K562 (cell line): ENCODE data around the gene UPF2. TPM values are rescaled to one million over a fixed set of nuclear protein-coding genes. Genes with fewer than 3 reads are reported as not detected.

Source experiments
- CBX1 ChIP-seq: sonication (generic); IDR thresholded peaks from 2 replicates; pipeline ENCODE4 v1.6.1; 2016; ENCODE audit warnings: antibody characterized with exemption, low read depth, mild to moderate bottlenecking
- FOS ChIP-seq: IDR thresholded peaks from 3 replicates; pipeline ENCODE4 v1.6.1; 2011; ENCODE audit not compliant: insufficient read length; ENCODE audit errors: extremely low read depth
- HEY1 ChIP-seq: fragments of 250-450 bp; sonication (Bioruptor Pico); IDR thresholded peaks from 2 replicates; pipeline ENCODE4 v1.5.0; 2020; ENCODE audit warnings: mild to moderate bottlenecking, moderate library complexity, borderline replicate concordance
- MECOM ChIP-seq: fragments of 250-450 bp; sonication (Bioruptor Pico); IDR thresholded peaks from 2 replicates; pipeline ENCODE4 v1.8.0; 2022; ENCODE audit warnings: inconsistent platforms
- MEIS2 ChIP-seq: fragments of 450-650 bp; IDR thresholded peaks from 2 replicates; pipeline ENCODE4 v1.6.1; 2014; ENCODE audit warnings: mild to moderate bottlenecking; ENCODE audit not compliant: partially characterized antibody
- NR2C2 ChIP-seq, 2 experiments: fragments of 200-800 bp in 1 of 2; sonication (Bioruptor generic) in 1 of 2; sonication (generic) in 1 of 2; formaldehyde crosslinking in 1 of 2; IDR thresholded peaks; 2 replicates each; pipeline versions ENCODE4 v1.6.1 to v1.8.0; 2016 to 2022; ENCODE audit warnings: mild to moderate bottlenecking in 1 of 2, missing compliant biosample characterization in 1 of 2, missing genetic modification characterization in 1 of 2, missing genetic modification reagents in 1 of 2
- SRF ChIP-seq, 2 experiments: fragments of 250-450, 450-650 bp in 1 of 2; sonication (Bioruptor Pico) in 1 of 2; sonication (generic) in 1 of 2; formaldehyde crosslinking; IDR thresholded peaks; 2 replicates each; pipeline versions ENCODE4 v1.5.0 to v1.5.1; 2020 to 2022; ENCODE audit warnings: mild to moderate bottlenecking in 1 of 2, missing genetic modification reagents in 1 of 2
- ZNF212 ChIP-seq: fragments of 450-650 bp; formaldehyde crosslinking; IDR thresholded peaks from 2 replicates; pipeline ENCODE4 v1.4.0; 2020; ENCODE audit warnings: mild to moderate bottlenecking
- ZNF311 ChIP-seq: fragments of 250-450 bp; sonication (Bioruptor Pico); IDR thresholded peaks from 2 replicates; pipeline ENCODE4 v1.4.0; 2020; ENCODE audit warnings: mild to moderate bottlenecking, moderate library complexity
- polyA plus RNA-seq, 8 experiments: library from polyadenylated mRNA; depleted of rRNA in 4 of 8; stranded (reverse) in 5 of 8; unstranded in 3 of 8; fragments of >200 nt; fragmentation: Nextera tagmentation in 2 of 8; fragmentation: Illumina TruSeq in 1 of 8; extraction: Ambion mirVana in 2 of 8; extraction: Trizol in 1 of 8; gene quantifications; 2 replicates each; pipeline versions ENCODE4 v1.2.1 to v1.2.3, GENCODE V29; 2011 to 2014; ENCODE audit warnings: inconsistent platforms in 1 of 8, missing spikeins in 1 of 8
- total RNA-seq, 7 experiments: library from RNA; depleted of rRNA in 6 of 7; stranded (reverse); fragments of >200 nt in 6 of 7; fragmentation: Illumina TruSeq in 2 of 7; extraction: Trizol in 2 of 7; gene quantifications; 2 replicates each; pipeline versions ENCODE4 v1.2.1 to v1.2.3, GENCODE V29; 2011 to 2021; ENCODE audit warnings: low replicate concordance in 1 of 7
- TF ChIP-seq, protein P1 (sequence below), 2 experiments: IDR thresholded peaks; 2 replicates each; pipeline ENCODE4 v1.6.1; 2011; ENCODE audit warnings: borderline replicate concordance in 1 of 2, control low read depth in 1 of 2, low read depth in 1 of 2, low read length in 1 of 2, mild to moderate bottlenecking in 1 of 2, mixed read lengths in 1 of 2, moderate library complexity in 1 of 2; ENCODE audit not compliant: insufficient read depth in 1 of 2, insufficient read length in 1 of 2, poor library complexity in 1 of 2, severe bottlenecking in 1 of 2; ENCODE audit errors: extremely low read depth in 1 of 2
- TF ChIP-seq, protein P2 (sequence below), 2 experiments: fragments of 450-650 bp in 1 of 2; sonication (generic) in 1 of 2; formaldehyde crosslinking in 1 of 2; IDR thresholded peaks; 2 replicates each; pipeline versions ENCODE4 v1.7.1 to v1.9.0; 2016 to 2022; ENCODE audit warnings: inconsistent platforms in 1 of 2, mild to moderate bottlenecking in 1 of 2, missing genetic modification reagents in 1 of 2
- TF ChIP-seq, protein P3 (sequence below): fragments of 450-650 bp; IDR thresholded peaks from 2 replicates; pipeline ENCODE4 v1.6.1; 2016

Gene UPF2
- total and polyA plus RNA-seq, 9 of the 15 experiments (the other 6 are each of a cell fraction or from before 2014, with no cell fraction given) = 13.9 to 37.7 (median 23.7) TPM

DNA sequence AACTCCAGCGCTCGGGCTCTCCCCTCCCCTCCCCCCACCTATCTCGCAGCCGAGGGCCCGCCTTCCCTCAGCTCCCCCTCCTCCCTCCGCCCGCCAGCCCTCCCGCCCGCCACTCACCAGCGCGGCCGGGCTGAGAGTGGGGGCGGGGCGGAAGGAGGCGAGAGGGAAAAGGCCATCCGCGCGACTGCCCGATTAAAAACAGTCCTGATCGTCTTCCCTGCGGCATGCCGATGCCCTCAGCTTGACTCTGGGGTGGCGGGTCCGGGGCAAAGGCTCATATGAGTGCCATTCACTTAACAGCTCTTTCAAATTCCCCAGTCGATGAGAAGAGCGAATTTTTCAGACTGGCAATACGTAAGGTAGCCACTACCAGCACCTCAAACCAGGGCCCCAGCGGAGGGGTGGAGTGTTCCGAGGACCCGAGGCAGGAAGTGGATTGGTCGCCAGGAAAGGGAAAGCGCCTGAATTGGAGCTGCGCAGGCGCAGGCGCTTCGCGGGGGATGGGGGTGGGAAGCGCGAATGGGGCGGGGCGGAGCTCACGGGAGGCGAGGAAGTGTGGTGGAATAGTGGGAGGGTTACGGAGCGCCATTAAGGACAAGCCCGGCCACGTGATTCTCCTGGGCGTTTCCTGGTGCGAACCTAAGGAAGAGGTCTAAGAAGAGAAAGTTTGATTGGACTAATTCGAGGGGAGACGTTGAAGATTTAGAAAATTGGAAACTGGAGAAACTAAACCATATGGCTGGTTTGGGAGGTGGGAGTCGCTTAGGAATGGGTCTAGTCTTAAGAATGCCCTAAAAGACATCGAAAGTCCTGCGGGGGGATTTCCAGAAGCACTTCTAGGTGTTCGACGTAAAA is at the start of gene UPF2 (continued):
- TF ChIP-seq, protein P1, sequence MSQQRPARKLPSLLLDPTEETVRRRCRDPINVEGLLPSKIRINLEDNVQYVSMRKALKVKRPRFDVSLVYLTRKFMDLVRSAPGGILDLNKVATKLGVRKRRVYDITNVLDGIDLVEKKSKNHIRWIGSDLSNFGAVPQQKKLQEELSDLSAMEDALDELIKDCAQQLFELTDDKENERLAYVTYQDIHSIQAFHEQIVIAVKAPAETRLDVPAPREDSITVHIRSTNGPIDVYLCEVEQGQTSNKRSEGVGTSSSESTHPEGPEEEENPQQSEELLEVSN (IDR thresholded peaks at IDR 0.05; ENCODE audit: borderline replicate concordance in 1 of 2, extremely low read depth in 1 of 2, insufficient read depth in 1 of 2, insufficient read length in 1 of 2, low read depth in 1 of 2, low read length in 1 of 2, poor library complexity in 1 of 2, severe bottlenecking in 1 of 2) = peak; percentile 56 to 87
- no peak for TF ChIP-seq MECOM (CRISPR knock-in tag)
- peak in 1 of 2 experiments; percentile 93; a peak in 2 of 4 replicates for TF ChIP-seq SRF (CRISPR knock-in tag; IDR thresholded peaks at IDR 0.05)
- TF ChIP-seq HEY1 (CRISPR knock-in tag) = no peak
- 0 out of 2 replicates have a peak, but pooled peaks have one; percentile 34 for TF ChIP-seq CBX1
- TF ChIP-seq NR2C2 (CRISPR knock-in tag; IDR thresholded peaks at IDR 0.05) = no peak
- peak; percentile 70 for TF ChIP-seq NR2C2 (tag; IDR thresholded peaks at IDR 0.05)
- no peak for TF ChIP-seq ZNF311 (CRISPR knock-in tag)
- TF ChIP-seq ZNF212 (CRISPR knock-in tag) = no peak
- TF ChIP-seq, protein P2, sequence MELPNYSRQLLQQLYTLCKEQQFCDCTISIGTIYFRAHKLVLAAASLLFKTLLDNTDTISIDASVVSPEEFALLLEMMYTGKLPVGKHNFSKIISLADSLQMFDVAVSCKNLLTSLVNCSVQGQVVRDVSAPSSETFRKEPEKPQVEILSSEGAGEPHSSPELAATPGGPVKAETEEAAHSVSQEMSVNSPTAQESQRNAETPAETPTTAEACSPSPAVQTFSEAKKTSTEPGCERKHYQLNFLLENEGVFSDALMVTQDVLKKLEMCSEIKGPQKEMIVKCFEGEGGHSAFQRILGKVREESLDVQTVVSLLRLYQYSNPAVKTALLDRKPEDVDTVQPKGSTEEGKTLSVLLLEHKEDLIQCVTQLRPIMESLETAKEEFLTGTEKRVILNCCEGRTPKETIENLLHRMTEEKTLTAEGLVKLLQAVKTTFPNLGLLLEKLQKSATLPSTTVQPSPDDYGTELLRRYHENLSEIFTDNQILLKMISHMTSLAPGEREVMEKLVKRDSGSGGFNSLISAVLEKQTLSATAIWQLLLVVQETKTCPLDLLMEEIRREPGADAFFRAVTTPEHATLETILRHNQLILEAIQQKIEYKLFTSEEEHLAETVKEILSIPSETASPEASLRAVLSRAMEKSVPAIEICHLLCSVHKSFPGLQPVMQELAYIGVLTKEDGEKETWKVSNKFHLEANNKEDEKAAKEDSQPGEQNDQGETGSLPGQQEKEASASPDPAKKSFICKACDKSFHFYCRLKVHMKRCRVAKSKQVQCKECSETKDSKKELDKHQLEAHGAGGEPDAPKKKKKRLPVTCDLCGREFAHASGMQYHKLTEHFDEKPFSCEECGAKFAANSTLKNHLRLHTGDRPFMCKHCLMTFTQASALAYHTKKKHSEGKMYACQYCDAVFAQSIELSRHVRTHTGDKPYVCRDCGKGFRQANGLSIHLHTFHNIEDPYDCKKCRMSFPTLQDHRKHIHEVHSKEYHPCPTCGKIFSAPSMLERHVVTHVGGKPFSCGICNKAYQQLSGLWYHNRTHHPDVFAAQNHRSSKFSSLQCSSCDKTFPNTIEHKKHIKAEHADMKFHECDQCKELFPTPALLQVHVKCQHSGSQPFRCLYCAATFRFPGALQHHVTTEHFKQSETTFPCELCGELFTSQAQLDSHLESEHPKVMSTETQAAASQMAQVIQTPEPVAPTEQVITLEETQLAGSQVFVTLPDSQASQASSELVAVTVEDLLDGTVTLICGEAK (IDR thresholded peaks at IDR 0.05) = peak; percentile 58; the same call in 1 of the 2 replicates
- TF ChIP-seq, protein P2 (CRISPR knock-in tag; IDR thresholded peaks at IDR 0.05) = no peak
- TF ChIP-seq FOS = no peak
- TF ChIP-seq, protein P3, sequence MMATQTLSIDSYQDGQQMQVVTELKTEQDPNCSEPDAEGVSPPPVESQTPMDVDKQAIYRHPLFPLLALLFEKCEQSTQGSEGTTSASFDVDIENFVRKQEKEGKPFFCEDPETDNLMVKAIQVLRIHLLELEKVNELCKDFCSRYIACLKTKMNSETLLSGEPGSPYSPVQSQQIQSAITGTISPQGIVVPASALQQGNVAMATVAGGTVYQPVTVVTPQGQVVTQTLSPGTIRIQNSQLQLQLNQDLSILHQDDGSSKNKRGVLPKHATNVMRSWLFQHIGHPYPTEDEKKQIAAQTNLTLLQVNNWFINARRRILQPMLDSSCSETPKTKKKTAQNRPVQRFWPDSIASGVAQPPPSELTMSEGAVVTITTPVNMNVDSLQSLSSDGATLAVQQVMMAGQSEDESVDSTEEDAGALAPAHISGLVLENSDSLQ = peak; percentile 97
- peak; percentile 71 for TF ChIP-seq MEIS2
